PC-3 (cell line): ENCODE data around the gene B4GALT7.

Experiments
- CTCF ChIP-seq: fragments of 300-600 bp; sonication (generic); conservative IDR thresholded peaks from 2 replicates; pipeline ENCODE4 v1.5.1; 2017; ENCODE audit warnings: antibody characterized with exemption, low read depth, mild to moderate bottlenecking, low read length
- EZH2 ChIP-seq: fragments of 300-600 bp; sonication (generic); IDR thresholded peaks from one replicate; pipeline ENCODE4 v1.6.1; 2017; ENCODE audit warnings: antibody characterized with exemption, mild to moderate bottlenecking, low read length; ENCODE audit not compliant: unreplicated experiment

GRCh38 chr5:177553671-177554429, 46.1 kb upstream of the B4GALT7 start:
- TF ChIP-seq EZH2: no peak
- TF ChIP-seq CTCF: no peak
